NCI-H1436 (cell line): ENCODE data around the gene CSF1.

ENCODE experiments used
- DNase-seq: peaks from one replicate; lab custom pipeline; 2025; lab: John Stamatoyannopoulos, UW

Gene CSF1

DNA sequence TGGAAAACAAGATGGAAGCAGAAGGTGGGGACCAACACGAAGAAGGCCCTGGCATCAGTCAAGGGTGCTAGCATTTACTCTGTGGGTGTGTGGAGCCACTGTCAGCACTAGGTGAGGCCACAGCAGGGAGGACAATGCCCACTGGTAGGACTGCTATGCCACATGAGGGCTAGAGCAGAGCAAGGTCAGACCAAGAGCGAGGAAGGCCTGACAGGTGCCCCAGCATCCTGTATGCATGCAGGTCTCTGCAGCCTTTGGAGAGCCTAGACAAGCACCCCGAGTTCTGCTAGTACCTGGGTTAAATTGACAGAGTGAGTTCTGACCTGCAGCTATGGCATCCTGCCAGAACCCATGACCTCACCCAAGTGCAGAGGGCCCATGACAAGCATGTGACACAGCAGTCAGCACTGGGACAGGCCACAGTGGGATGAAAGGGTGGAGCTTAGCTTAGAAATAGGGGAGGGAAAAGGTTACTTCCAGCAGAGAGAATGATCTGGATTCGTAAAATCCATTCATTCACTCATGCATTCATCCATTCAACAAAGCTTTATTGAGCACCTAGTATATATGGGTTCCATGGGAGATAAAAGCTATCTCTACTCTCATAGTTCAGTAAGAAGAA, 9.0 kb upstream of the CSF1 start:
- DNase-seq, result no peak

DNA sequence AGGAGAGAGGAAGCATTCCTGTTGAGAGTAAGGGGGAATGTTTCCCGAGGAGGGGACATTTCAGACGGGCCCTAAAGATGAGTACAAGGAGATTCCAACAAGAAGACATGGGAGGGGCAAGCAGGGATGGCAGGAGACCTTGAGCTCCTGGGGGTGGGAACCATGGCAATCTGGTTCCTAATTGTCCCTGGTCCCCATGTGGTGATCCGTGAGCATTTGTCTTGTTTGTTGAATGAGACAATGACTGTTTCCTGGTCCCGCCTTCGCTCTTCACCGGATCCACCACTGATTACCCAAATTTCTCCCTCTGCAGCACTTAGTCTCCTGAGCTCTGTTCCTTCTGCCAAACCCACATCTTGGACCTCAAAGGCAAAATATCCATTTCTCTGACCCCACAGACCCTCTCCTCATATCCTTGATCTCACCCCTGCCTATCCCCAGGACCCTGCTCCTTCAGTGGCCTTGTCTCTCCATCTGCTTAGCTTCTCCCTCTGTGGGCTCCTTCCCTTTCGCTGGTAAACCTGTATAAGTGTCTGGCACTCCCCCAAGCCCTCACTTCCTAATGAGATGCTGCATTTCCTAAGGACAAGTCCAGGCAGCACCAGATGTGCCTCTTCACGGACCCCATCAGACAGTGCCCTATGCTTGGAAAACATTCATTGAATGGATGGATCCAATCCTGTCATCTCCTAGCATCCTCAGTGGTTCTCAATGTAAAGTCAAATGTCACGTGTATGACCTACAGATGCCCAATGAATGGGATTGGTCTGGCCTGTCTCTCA, 8.3 kb upstream of the CSF1 start:
- no peak for DNase-seq

DNA sequence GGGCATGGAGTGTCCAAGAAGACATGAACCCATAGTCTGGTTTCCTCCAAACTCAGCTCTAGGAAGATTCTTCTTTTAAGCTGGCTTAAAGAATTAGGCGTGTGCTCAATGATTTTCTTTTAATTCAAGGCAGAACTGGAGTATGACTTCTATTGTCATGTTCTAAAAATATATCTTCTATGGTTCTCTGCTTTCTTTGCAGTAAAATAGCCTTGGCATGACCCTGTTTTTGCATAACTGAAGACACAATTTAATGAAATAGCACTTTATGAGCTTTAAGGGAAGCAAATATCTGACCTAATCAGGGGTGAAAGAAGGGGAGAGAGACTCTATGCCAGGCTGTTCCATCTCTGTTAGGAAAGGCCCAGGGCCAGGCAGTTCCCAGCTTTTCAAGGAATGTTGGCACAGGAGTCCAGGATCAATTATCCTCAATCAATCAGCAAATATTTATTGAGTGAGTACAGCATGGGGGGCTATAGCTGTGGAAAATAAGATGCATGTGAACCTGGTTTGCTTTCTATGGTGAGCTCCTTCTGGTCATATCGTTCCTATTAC, 7.2 kb upstream of the CSF1 start:
- no peak for DNase-seq

DNA sequence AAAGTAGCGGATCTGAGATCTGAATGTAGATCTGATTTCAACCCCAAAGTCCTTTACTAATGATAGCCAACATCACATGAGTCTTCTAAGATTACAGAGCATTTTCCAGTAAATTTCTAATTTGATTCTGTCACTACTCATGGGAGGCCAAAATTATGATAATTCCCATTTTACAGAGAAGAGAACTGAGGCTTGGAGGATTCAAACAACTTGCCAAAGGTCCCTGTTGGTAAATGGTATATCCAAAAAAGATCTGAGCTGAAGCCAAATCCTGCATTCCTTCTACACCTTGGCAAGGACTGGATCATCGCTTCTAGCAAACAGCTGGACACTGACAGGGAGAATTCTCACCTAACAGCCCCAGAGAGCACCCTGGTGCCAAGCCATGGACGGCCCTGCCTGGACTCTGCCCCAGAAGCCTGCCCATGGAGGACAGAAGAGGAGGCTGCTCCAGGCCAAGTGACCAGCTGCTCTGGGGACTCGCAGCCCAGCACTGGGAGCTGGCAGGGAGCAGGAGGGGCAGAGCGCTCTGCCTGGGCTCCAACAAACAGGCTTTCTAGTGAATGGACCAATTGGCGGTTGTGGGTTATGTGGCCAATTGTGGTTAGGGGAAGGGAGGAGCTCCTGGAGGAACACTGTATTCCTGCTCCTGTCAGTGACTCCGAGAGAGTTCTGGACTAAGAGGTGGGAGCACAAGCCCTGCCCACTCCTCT, 6.4 kb upstream of the CSF1 start:
- DNase-seq, result no peak

DNA sequence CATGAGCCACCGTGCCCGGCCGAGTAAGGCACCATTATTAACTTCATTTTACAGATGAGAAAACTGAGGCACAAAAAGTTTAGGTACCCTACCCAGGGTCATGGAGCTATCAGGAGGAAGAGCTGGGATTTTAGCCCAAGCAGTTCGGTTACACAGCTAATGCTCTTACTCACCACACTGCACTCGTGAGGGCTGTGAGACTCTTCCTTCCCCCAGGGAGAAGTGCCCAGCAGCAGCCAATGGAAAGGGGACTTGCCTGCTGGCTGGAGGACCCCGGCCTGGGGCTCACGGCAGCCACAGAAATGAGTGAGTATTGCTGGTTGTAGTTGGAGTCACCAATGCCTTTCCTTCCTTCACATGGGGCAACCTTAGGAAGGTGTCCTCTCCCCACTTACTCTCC, 5.2 kb upstream of the CSF1 start:
- no peak for DNase-seq

DNA sequence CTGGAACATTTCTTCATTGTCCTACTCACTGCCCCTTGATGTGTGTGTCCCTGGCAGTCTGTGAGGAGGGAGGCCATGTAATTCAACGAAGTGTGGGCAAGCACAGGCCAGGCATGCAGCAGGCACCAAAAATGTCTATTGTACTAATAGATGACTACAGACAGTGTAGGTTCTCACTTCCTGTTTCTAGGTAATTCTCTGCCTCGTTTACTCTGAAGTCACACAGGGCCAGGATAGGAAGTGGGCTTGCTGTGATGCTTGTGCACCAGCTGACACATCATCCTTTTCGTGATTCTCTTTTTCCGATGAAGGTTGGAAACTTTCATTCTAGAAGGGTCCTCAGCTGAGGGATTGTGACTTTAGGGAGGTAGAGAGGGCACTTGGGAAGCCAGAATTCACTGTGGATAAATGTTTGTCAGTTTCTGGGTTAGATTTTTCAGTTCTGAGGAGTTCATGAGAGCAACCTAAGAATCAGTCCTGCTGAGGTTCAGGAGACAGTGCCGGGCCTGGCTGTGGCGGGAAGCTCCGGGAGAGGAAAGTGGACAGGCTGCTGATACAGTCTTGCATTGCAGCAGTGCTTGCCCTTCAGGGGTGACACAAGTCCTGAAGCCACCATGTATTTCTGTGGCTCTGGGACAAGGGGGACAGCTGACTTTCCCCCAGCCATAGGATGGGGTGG, 4.3 kb upstream of the CSF1 start:
- DNase-seq, result no peak

DNA sequence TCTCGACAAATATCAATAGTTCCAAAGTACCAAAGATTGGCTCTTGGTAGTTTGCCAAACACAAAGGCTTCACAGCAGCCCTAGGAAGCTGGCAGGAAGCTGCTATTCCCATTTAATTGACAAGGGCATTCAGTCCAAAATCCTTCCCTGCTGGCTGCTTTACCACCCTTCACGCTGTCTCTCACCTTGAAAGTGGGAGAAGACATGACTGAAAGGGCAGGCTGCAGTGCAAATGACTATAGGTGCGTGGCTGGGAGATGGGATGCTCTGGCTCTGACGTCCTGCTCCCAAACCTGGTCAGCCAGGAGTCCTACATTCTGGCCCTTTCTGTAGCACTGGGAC, 3.8 kb upstream of the CSF1 start:
- DNase-seq, result no peak

DNA sequence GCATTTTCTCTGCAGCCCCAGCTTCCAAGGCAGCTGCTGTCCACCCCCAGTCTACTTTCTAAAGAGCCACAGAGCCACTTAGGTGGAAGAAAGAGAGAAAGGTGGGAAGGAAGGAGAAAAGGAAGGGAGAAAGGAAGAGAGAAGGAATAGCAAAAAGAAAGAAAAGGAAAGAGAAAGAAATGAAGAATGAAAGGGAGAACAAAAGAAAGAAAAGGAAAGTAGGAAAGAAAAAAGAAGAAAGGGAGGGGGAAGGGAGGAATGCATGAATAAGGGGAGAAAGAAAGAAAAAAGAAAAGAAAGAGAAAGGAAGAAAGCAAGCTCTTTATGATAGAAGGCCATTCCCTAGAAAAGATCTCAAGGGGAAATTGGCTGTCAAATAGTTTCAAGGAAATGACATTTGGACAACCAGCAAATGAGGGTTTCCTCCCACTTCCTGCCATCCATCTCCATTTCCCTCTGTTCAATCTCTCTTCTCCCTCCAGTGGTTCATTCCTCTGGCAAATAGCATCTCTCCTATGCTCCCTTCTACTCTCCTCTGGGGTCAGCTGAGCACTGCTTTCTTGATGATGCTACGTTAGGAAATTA, 3.4 kb upstream of the CSF1 start:
- DNase-seq, result no peak

DNA sequence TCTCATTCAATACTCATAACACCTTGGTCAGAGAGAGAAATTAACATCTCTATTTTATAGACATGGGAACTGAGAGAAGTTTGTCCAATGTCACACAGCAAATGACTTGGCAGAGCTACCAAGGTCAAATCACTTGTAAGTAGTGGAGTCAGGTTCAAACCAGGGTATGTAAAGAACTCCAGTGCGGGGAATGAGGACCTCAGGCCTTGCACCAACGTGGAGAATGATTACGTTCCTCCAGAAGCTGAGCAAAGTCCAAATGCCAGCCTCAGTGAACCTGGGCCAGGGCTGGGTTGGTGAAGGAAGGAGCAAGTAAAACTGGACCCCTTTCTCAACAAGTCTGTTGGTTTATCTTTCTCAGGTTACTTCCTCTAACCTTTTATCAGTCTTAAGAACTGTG, 1.8 kb upstream of the CSF1 start:
- DNase-seq, result no peak

DNA sequence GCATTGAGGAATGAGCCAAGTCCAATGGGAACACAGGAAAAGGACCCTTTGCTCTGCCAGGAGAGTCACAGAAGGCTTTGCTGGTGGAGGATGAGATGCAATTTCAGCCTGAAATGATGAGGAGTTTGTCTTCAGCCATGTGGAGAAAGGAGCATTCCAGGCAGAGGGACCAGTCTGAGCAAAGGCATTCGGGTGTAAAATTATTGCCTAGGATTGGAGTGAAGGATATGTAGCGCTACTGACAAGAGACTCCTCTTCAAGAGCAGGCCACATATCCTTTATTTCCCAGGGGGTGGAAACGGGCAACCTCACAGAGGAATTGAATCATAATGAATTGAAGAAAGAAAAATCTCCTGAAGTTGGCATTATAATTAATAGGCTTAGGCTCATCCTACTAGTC, 1.1 kb upstream of the CSF1 start:
- no peak for DNase-seq

DNA sequence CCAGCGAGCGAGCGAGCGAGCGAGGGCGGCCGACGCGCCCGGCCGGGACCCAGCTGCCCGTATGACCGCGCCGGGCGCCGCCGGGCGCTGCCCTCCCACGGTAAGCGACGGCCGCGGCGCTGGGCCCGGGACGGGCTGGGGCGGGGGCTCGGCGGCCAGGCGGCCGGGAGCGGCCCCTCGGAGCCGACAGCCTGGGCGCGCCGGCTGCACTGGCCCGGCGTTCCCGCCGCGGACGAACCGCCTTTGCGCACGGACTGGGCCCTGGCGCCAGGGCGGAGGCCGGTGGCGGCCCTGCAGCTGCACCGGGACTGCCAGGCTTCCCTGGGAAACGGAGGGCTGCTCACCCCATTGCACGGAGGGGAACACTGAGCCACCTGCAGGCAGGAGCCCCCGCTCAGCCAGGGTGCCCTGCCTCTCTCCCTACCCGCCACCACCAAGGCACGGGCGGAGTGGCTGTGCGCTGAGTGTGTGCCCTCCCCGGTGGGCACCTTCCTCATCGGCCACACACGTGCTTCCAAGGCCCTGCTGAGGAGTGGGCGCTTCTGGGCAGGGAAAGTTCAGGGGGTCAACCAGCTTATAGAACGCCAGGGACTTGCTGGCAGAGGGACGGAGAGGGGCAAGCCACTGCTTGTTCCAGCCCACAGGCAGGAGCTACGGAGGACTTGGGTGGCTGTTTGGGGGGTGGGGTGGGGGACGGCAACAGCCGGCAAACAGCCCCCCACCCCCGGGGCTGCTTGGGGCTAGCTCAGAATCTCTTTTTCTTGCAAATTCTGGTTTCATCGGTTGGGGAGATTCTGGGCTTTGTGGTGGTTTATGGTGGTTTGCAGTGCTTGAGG, 532 bp downstream of the CSF1 start:
- no peak for DNase-seq

DNA sequence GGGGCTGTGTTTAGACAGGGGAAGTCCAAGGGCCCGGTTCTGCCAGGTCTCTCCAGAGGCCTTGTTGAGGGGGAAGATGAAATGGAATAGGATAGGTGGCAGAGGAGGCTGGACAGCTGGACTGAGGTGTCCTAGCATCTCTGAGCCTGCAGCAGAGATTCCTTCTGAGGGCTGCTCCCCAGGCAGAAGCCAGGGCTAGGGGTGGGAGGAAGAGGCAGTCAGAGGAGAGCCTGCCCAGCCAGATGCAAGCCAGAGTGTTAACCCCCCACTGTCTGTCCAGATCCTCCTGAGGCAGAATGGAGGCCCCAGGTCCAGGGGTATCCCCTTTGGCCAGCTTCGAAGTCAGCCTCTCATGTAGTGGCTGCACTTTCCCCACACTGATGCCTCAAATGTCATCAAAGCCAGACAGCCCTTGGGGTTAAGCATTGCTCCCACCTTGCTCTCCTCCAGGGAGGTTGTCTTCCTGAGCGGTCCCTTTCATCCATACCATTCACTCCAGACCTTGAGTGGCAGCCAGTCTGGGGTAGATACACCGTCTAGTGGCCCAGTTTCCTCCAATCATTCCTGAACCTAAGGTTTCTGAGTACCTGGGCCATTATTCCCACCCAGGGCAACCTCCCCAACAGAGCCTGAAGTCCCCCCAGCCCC, 1.7 kb downstream of the CSF1 start:
- no peak for DNase-seq

DNA sequence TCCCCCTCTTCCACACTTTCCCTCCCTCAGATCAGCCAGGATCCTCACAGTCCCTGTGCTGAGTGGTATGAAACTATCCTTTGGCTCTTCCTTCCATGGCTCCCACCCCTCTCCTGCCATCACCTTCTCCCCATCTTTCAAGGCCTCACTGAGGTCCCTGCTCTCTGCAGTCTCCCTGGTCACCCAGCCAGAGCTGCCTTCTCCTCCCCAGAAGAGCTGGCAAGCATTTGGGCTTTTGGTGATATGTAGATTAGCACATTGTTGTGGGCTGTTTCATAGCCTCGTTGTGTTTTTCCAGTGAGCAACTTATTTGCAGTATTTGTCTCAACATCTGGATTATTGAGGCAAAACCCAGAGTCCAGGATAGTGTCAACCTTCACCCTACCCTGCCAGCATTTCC, 2.2 kb downstream of the CSF1 start:
- DNase-seq, result no peak

DNA sequence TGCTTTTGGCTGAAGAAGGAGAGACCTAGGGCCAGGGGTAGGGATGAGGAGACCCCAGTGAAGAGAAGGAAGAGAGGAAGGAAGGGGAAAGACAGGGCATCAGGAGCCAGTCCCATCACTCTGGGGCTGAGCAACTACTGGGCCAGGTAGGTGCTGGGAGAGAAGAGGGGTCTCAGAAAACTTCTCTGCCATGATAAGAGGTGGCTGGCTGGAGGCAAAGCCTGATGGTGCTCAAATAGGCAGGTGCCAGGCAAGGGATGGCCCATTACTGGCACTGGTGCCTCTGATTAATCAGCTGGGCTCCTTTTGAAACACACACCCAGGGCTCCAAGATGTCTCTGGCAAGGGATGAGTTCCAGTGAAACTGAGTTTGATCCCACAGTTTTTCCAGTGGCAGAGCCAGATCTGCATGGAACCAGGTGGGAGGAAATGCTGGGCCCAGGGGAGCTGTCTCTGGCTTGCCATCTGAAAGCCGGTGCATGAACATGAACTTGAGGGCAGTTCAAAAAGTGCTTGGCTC, 2.8 kb downstream of the CSF1 start:
- no peak for DNase-seq

DNA sequence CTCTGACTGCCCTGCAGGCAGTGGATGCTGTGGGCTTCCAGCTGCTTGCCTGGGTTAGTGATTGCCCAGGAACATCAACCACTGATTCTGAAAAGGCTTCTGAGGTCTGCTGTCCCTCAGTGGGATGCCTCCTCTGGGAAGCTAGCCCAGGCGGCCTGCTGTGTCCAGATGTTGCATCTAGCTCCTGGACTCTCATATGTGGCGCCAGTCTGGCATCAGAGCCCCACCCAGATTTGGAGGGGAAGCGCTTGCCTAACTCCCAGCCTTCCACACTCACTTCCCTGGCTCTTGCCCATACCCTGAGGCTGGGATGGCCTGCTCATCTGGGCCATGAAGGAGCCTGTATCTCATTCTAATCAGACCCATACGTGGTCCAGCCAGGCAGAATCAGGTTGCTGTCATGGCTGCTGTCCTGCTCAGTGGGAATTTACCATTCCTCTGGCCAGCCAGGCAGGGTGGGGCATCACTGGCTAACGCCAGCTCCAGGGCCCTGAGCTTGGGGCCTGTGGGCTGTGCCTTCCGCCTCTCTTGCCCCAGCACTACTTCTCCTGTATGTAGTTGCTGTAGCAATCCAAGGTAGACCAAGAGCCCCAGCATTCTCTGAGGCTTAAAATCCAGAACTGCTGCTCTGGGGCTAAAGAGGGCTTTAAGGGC, 4.1 kb downstream of the CSF1 start:
- no peak for DNase-seq

DNA sequence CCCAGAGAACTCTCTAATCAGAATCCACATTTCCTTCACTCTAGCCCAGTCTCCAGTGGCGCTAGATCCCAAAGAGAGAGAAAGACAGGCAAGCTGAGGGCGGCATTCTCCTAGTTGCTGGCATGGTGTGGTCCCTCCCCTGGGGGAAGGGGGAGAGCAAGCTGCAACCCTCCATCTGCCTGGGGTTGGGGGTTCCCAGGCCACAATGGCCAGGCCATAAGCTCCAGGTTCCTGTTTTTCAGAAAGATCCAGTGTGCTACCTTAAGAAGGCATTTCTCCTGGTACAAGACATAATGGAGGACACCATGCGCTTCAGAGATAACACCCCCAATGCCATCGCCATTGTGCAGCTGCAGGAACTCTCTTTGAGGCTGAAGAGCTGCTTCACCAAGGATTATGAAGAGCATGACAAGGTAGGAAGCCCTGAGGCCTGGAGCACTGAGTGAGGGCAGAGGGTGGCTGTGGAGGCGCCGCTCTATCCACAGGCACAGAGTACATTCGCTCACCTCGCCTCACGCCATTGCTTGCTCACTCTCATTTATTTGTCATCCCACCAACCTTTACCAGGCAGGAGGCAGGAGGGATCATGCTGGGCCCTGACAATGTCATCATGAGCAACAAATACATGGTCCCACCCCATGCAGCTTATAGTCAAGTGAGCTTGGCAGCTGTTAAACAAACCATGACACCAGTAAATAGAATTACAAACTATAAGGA, 6.6 kb downstream of the CSF1 start:
- DNase-seq, result no peak

DNA sequence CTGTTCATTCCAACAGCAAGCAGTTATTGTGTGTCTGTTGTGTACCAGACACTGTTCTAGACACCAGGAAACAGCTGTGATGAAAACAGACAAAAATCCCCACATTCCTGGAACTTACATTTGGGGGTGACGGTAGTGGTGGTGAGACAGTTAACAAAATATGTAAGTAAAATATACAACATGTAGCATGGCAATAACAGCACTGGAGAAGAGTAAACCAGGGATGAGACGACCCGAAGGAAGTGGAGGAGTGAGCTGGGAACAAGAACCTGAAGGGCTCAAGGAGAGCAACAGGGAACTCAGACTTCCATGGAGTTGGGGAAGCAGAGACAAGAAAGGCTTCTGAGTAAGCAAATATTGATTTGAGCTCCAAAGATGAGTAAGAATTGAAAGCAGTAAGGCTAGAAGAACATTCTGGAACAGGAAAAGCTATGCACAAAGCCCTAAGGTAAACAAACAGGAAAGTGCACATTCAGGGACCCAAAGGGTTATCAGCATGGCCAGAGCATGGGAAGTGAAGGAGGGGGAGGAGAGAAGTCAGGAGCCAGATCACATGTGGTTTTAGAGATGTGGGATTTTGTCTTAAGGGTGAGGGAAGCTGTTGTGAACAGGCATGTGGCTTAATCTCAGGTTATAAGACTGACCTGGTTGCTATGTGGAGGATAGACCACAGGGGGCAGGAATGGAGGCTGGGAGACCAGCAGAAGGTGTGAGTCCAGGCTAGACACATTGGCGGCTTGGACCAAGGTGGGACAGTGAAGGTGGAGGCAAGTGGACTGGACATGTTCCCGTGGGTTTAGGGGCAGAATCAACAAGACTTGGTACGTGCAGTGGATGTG, 7.3 kb downstream of the CSF1 start:
- no peak for DNase-seq

DNA sequence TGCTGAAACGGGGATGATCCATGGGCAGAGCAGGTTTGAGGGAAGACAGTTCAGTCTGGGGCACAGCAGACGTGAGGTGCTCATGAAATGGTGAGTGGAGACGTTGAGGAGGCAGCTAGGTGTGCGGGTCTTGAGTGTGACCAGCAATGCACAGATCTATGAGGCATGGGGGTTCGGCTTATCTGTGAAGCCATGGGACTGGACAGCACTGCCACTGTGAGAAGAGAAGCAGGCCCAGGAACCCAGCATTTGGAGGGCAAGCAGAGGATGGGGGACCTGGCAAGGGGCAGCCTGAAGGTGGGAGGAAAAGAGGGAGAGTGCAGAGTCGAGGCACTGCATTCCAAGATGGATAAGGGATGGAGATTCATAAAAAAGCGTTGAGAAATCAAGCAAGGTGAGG, 8.0 kb downstream of the CSF1 start:
- no peak for DNase-seq
